ENCODE measurements around the gene SLC25A53. TPM values are rescaled to one million over a fixed set of nuclear protein-coding genes. Genes with fewer than 3 reads are reported as not detected.

SLC25A53 gene
- total and polyA plus RNA-seq, 2 of the 13 experiments (the other 11 are each of a cell fraction or from before 2014, with no cell fraction given) = 3.4 to 4.5 TPM

DNA sequence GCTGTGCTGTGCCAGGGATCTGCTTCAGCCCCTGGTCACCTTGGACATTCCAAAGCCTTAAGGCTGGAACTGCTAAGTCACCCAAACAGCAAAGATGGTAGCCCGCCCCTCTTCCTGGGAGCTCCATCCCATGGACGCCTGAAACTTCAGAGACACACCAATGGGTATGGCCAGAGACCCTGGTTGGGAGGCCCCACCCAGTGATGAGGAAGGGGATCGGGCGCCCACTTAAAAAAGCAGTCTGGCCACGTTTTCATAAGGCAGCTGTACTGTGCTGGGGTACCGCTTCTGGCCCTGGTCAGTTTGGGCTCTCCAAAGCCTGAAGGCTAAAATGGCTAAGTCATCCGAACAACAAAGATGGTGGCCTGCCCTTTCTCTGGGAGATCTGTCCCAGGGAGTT, 71.3 kb downstream of the SLC25A53 start:
- ATAC-seq = no peak
- TF ChIP-seq ZNF484 (CRISPR knock-in tag; IDR thresholded peaks at IDR 0.05; ENCODE audit: borderline replicate concordance, low read depth) = no peak
- no peak for TF ChIP-seq ZKSCAN1 (IDR thresholded peaks at IDR 0.05; ENCODE audit: low read length)
- TF ChIP-seq ZNF569 (CRISPR knock-in tag; IDR thresholded peaks at IDR 0.05; ENCODE audit: borderline replicate concordance) = no peak
- TF ChIP-seq, protein P1, sequence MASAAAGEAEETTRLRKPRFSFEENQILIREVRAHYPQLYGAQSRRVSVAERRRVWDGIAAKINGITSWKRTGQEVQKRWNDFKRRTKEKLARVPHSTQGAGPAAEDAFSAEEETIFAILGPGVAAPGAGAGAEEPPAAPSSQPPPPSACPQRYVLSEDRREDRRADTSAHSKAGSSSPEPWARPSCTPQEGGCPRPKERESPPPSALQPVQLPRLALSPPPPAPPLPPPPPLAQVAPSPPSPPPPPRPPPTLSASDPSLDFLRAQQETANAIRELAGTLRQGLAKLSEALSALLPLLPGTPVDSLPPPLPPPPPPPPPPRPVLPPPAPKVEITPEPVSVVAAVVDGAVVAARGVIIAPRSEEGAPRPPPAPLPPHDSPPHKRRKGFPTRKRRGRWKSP (CRISPR knock-in tag; IDR thresholded peaks at IDR 0.05) = no peak
- TF ChIP-seq, protein P2, sequence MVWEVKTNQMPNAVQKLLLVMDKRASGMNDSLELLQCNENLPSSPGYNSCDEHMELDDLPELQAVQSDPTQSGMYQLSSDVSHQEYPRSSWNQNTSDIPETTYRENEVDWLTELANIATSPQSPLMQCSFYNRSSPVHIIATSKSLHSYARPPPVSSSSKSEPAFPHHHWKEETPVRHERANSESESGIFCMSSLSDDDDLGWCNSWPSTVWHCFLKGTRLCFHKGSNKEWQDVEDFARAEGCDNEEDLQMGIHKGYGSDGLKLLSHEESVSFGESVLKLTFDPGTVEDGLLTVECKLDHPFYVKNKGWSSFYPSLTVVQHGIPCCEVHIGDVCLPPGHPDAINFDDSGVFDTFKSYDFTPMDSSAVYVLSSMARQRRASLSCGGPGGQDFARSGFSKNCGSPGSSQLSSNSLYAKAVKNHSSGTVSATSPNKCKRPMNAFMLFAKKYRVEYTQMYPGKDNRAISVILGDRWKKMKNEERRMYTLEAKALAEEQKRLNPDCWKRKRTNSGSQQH (CRISPR knock-in tag; IDR thresholded peaks at IDR 0.05; ENCODE audit: low read depth) = no peak
- TF ChIP-seq ZSCAN21 (CRISPR knock-in tag; IDR thresholded peaks at IDR 0.05; ENCODE audit: borderline replicate concordance) = no peak
- TF ChIP-seq, protein P3, sequence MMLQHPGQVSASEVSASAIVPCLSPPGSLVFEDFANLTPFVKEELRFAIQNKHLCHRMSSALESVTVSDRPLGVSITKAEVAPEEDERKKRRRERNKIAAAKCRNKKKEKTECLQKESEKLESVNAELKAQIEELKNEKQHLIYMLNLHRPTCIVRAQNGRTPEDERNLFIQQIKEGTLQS (CRISPR knock-in tag; IDR thresholded peaks at IDR 0.05) = no peak
- no peak for TF ChIP-seq ISL2 (CRISPR knock-in tag; IDR thresholded peaks at IDR 0.05)
- TF ChIP-seq TBX2 (CRISPR knock-in tag; IDR thresholded peaks at IDR 0.05; ENCODE audit: borderline replicate concordance) = no peak
- TF ChIP-seq, protein P4, sequence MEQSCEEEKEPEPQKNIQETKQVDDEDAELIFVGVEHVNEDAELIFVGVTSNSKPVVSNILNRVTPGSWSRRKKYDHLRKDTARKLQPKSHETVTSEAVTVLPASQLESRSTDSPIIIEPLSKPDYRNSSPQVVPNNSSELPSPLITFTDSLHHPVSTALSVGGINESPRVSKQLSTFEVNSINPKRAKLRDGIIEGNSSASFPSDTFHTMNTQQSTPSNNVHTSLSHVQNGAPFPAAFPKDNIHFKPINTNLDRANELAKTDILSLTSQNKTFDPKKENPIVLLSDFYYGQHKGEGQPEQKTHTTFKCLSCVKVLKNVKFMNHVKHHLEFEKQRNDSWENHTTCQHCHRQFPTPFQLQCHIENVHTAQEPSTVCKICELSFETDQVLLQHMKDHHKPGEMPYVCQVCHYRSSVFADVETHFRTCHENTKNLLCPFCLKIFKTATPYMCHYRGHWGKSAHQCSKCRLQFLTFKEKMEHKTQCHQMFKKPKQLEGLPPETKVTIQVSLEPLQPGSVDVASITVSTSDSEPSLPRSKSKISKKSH (CRISPR knock-in tag; IDR thresholded peaks at IDR 0.05; ENCODE audit: borderline replicate concordance) = no peak
- TF ChIP-seq, protein P5, sequence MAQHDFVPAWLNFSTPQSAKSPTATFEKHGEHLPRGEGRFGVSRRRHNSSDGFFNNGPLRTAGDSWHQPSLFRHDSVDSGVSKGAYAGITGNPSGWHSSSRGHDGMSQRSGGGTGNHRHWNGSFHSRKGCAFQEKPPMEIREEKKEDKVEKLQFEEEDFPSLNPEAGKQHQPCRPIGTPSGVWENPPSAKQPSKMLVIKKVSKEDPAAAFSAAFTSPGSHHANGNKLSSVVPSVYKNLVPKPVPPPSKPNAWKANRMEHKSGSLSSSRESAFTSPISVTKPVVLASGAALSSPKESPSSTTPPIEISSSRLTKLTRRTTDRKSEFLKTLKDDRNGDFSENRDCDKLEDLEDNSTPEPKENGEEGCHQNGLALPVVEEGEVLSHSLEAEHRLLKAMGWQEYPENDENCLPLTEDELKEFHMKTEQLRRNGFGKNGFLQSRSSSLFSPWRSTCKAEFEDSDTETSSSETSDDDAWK (CRISPR knock-in tag; IDR thresholded peaks at IDR 0.05) = no peak
- no peak for TF ChIP-seq HCFC1 (IDR thresholded peaks at IDR 0.05; ENCODE audit: low read depth, low read length)
- TF ChIP-seq ZNF33B (CRISPR knock-in tag; IDR thresholded peaks at IDR 0.05) = no peak

More for the DNA sequence above, 71.3 kb downstream of the SLC25A53 start:
- H3K4me3 ChIP-seq (replicated peaks in 1 of 3; ENCODE audit: insufficient read depth in 1 of 3, low read depth in 2 of 3, low read length in 3 of 3) = no peak overlapping the region
- H3K36me3 ChIP-seq (replicated peaks in 1 of 2; ENCODE audit: control insufficient read depth in 1 of 2, insufficient read depth in 2 of 2, low read length in 2 of 2) = no peaks in the 10 kb centered on the region
- CTCF ChIA-PET (ENCODE audit: low intra/inter-chr PET ratio, low total read pairs) = no interaction called here
- no peak for DNase-seq (ENCODE audit: low spot score)
- no peak overlapping the region for H2AFZ ChIP-seq (ENCODE audit: low read length)
- no peaks in the 10 kb centered on the region for H3K79me2 ChIP-seq (ENCODE audit: insufficient read depth, low read length)
- H3K4me2 ChIP-seq (ENCODE audit: low read depth, low read length) = no peak overlapping the region
- H3K27me3 ChIP-seq (ENCODE audit: control insufficient read depth in 1 of 2, insufficient read depth in 2 of 2, low read length in 2 of 2) = no peaks in the 10 kb centered on the region
- BruUV-seq (replicated peaks) = no TSS peak
- intact Hi-C loops (cut with micrococcal nuclease; ENCODE audit: unreplicated experiment) (no loop called here), in situ Hi-C loops (cut with HindIII; ENCODE audit: extremely low pct_ligation_motif_present, low pct_unique_long_range_greater_than_20kb) (no loop called here)
- no CpG with 5 or more reads among the region's 7 CpGs for WGBS (ENCODE audit: low lambda C conversion rate)
- H3K9ac ChIP-seq (ENCODE audit: insufficient read depth, low read depth, low read length) = no peak overlapping the region
- FAIRE-seq = no peak
- H4K20me1 ChIP-seq (ENCODE audit: insufficient read depth, low read length) = no peaks in the 10 kb centered on the region
- H3K9me3 ChIP-seq (ENCODE audit: low read length) = no peaks in the 10 kb centered on the region
- POLR2A ChIA-PET = no interaction called here
- H3K4me1 ChIP-seq (ENCODE audit: insufficient read depth, low read length) = no peaks in the 10 kb centered on the region
- H3K27ac ChIP-seq (ENCODE audit: extremely low read length, insufficient read depth, low read length) = no peak overlapping the region
